Measurements from ENCODE around the gene C1QL1.

C1QL1 gene

DNA sequence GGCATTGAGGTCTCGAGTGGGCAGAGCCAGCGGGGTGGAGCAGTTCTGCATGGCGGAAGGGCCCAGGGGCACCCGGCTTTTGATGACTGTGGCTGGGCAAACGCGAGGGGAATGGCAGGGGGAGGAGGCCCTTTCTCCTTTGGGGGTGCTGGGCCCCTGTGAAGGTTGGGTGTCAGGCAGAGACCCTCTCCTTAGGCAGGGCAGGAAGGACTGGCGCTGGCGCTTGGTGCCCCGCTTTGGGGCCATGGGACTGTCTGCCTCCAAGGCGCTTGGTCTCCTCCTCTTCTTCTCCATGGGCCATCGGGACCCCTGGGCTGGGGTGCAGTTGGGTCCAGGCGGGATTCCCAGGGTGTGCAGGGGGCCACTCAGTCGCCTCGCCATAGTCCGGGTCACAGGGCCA, 40.0 kb downstream of the C1QL1 start:
- DNase-seq = no peak

DNA sequence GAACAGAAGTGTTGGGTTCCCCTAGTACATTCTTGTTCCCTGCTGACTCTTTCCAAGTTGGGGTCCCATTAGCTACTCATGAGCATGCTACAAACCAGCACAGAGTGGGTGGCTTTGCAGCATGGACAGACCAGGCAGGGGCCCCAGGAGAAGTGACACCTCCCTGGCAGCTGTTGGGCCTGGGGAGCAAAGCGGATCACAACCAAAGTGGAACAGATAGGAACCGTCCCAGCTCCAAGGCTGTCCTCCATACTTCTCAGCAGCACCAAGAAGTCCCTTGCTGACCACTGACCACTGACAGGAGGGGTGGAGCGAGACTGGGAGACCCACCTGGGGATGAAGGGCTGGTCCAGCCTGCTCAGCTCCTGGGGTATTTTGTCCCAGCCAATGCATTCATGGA, 40.4 kb downstream of the C1QL1 start:
- DNase-seq = no peak

- DNase-seq = no peak
Measured at GRCh38 chr17:44926821-44927525, 41.1 kb downstream of the C1QL1 start.

DNA sequence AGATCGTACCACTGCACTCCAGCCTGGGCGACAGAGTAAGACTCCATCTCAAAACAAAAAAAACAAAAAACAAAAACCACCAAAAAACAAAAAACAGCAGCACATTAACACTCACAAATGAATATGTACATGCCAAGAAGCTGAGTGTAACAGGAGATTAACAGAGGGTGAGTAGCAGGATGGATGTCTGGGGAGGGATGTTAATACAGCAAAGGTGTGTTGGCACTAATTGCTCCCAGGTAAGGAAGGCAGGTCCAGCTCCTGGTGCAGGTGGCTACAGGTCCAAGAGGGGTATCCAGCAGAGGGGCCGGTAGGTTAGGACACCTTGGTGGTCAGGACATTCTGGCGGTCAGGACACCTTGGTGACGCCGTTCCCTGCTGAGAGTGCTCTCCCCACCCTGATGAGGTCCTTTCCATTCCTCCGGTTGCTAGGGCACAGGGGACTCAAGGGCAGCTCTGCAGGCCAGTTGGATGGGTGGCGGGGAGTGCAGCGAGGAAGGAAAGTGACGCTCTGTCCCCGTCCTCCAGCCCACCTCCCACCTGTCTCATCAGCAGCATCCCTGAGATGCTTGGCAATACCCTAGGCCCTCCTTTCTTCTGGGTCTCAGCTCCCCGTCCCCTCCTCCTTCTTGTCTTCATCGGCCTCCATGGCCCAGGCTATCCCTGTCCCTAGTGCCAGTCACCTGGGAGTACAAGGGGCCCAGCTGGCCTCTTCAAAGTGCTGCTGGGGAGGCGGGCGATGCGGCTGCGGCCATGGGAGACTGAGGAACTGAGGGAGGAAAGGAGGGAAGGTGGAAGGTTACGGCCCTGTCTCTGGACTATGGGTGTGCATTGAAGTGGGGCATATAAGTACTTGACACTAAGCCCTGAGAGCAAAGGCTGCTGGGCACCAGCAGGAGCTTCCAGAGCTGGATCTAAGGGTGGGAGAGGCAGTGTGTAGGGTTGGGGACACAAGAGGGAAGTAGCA, 42.1 kb downstream of the C1QL1 start:
- DNase-seq = no peak

- no peak for DNase-seq
Measured at GRCh38 chr17:44924107-44924544, 44.0 kb downstream of the C1QL1 start.

- no peak for DNase-seq
Measured at GRCh38 chr17:44922746-44923470, 45.2 kb downstream of the C1QL1 start.

GRCh38 chr17:44922136-44922535, 46.0 kb downstream of the C1QL1 start:
- DNase-seq = no peak

GRCh38 chr17:44921122-44921882, 46.8 kb downstream of the C1QL1 start:
- no peak for DNase-seq

- no peak for DNase-seq
Measured at GRCh38 chr17:44920565-44920940, 47.5 kb downstream of the C1QL1 start.

- peak; percentile 43 for DNase-seq
Measured at GRCh38 chr17:44919885-44920564, 48.1 kb downstream of the C1QL1 start.

DNA sequence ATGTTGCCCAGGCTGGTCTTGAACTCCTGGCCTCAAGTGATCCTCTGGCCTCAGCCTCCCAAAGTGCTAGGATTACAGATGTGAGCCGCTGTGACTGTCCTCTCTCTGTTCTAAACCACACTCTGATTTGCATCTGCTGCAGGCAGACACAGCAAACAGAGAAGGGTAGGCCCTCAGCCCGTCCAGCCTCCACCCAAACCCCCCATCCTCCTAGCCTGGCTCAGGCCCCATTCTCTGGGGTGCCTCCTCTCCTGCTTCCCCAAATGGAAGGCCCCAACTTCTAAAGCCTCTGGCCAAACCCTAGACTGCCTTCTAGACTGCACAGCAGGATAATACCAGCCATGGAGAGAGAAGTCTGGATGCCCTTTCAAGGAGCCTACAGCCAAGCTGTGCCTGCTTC, 48.7 kb downstream of the C1QL1 start:
- DNase-seq = no peak

GRCh38 chr17:44918006-44918405, 50.1 kb downstream of the C1QL1 start:
- no peak for DNase-seq

- DNase-seq = no peak
Measured at GRCh38 chr17:44917456-44917855, 50.6 kb downstream of the C1QL1 start.

- DNase-seq = peak; percentile 91
Measured at GRCh38 chr17:44916781-44917241, 51.3 kb downstream of the C1QL1 start.

GRCh38 chr17:44915862-44916780, 52.0 kb downstream of the C1QL1 start:
- DNase-seq = peak; percentile 65

DNA sequence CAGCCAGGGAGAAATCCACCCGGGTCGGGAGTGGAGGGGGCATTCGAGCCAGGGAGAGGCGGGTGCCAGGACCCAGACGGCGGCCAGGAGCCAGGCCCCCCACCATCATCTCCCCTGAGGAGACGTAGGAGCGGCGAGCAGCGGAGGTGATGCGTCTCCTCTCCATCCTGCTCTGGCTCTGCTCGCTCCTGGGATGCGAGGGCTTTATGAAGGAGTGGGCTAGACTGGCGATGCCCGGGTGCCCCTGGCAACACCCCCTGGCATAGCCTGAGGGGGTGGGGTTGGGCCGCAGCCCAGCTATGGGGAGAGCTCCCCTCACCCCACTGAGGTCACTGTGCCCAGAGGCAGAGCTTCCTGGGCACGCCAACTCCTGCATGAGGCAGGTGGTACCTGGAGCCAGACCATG, 52.8 kb downstream of the C1QL1 start, which contains the start of gene GFAP:
TSS of gene GFAP (minus strand) at position 180 of the 406 bp plus-strand sequence. CDS start at position 166, 14 bp downstream.
- peak; percentile 60 for DNase-seq

DNA sequence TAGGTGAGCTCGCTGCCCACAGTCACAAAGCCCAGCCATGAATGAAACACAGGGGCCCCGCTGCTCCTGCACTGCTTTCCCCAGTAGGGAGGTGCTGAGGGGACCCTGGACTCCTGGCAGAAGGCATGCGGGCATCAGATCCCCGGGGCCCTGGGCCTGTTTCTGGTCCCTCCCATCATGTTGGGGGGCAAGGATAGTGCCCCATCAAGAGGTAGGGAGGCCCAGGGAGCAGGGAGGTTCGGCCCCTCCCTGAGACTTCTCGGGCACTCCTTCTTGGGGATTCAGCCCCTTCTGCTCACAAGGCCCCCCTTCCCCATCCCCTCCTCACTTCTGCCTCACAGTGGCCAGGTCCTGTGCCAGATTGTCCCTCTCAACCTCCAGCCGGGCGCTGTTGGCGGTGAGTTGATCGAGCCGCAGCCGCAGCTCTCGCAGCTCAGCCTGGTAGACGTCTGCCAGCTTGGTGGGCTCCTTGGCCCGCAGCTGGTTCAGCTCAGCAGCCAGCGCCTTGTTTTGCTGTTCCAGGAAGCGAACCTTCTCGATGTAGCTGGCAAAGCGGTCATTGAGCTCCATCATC, 53.3 kb downstream of the C1QL1 start:
- DNase-seq = peak; percentile 60

- DNase-seq = no peak
Measured at GRCh38 chr17:44914148-44914547, 54.0 kb downstream of the C1QL1 start.

GRCh38 chr17:44913676-44914075, 54.4 kb downstream of the C1QL1 start:
- DNase-seq = no peak

Data from NCI-H446 treated with DMSO at 0.1 percent for 48 hours (cell line).